Cardiac muscle cell (in vitro differentiated cells and primary cell): ENCODE data around the gene CCDC40. TPM values are rescaled to one million over a fixed set of nuclear protein-coding genes. Genes with fewer than 3 reads are reported as not detected.

Experiments used
- DNase-seq, 2 donors: peaks; one replicate each; pipeline versions ENCODE4 v3.0.0 to v3.0.0-alpha.2; 2010 to 2017; ENCODE audit warnings: low read depth in 1 of 2, low spot score in 1 of 2
- H3K27ac ChIP-seq: fragments of 200-600 bp; sonication (generic); 2 replicates; pipeline ENCODE4 v1.5.1; 2016
- H3K27me3 ChIP-seq: fragments of 200-600 bp; sonication (generic); 2 replicates; pipeline ENCODE4 v1.6.0; 2016; ENCODE audit warnings: control low read depth
- H3K36me3 ChIP-seq: fragments of 200-600 bp; sonication (generic); 2 replicates; pipeline ENCODE4 v1.5.1; 2016; ENCODE audit warnings: control low read depth
- H3K4me1 ChIP-seq: fragments of 200-600 bp; sonication (generic); 2 replicates; pipeline ENCODE4 v1.8.1; 2017; ENCODE audit warnings: low read depth, mild to moderate bottlenecking, mixed run types
- H3K4me3 ChIP-seq: fragments of 200-600 bp; sonication (generic); 2 replicates; pipeline ENCODE4 v1.5.1; 2016; ENCODE audit warnings: mild to moderate bottlenecking
- H3K9me3 ChIP-seq: fragments of 200-600 bp; sonication (generic); 2 replicates; pipeline ENCODE4 v1.5.1; 2017; ENCODE audit warnings: low read depth, mild to moderate bottlenecking, control low read depth
- CTCF ChIP-seq: IDR thresholded peaks from 2 replicates; pipeline ENCODE4 v1.5.1; 2012; ENCODE audit warnings: low read depth, mild to moderate bottlenecking, low read length
- polyA plus RNA-seq: library from polyadenylated mRNA; unstranded; fragments of >200 nt; fragmentation: Nextera tagmentation; extraction: Ambion mirVana; gene quantifications from 2 replicates; pipeline ENCODE4 v1.2.1, GENCODE V29; 2016
- total RNA-seq: library from RNA; depleted of rRNA; stranded (reverse); fragments of >200 nt; gene quantifications from 2 replicates; pipeline ENCODE4 v1.2.3, GENCODE V29; 2016

Gene CCDC40
- total and polyA plus RNA-seq, 2 experiments from 2014 or later: 11.3 to 12.2 TPM

- peak overlapping the region; percentile 9 for H3K27ac ChIP-seq
- no peaks in the 10 kb centered on the region for H3K27me3 ChIP-seq
- no peaks in the 10 kb centered on the region for H3K9me3 ChIP-seq
- no peaks in the 10 kb centered on the region for H3K36me3 ChIP-seq
- DNase-seq: no peak
- no peak overlapping the region for H3K4me3 ChIP-seq
- TF ChIP-seq CTCF: no peak
- peaks cover 4% of the 10 kb centered on the region for H3K4me1 ChIP-seq
Observed at GRCh38 chr17:80023481-80024205, 12.8 kb upstream of the CCDC40 start.

GRCh38 chr17:80024206-80024972, 12.1 kb upstream of the CCDC40 start:
- Histone ChIP-seq H3K27ac (peak overlapping the region; percentile 9), H3K4me3 (no peak overlapping the region), H3K36me3 (no peaks in the 10 kb centered on the region), H3K9me3 (no peaks in the 10 kb centered on the region), H3K4me1 (peaks cover 4% of the 10 kb centered on the region), H3K27me3 (no peaks in the 10 kb centered on the region)
- no peak for TF ChIP-seq CTCF
- no peak for DNase-seq

GRCh38 chr17:80025140-80025539, 11.3 kb upstream of the CCDC40 start:
- no peaks in the 10 kb centered on the region for H3K9me3 ChIP-seq
- no peak for TF ChIP-seq CTCF
- no peak overlapping the region for H3K4me3 ChIP-seq
- no peak overlapping the region for H3K27ac ChIP-seq
- DNase-seq: peak in 1 of 2 donors; percentile 23
- no peaks in the 10 kb centered on the region for H3K27me3 ChIP-seq
- peaks cover 4% of the 10 kb centered on the region for H3K4me1 ChIP-seq
- H3K36me3 ChIP-seq: no peaks in the 10 kb centered on the region

GRCh38 chr17:80025796-80026195, 10.6 kb upstream of the CCDC40 start:
- Histone ChIP-seq H3K36me3 (no peaks in the 10 kb centered on the region), H3K27me3 (no peaks in the 10 kb centered on the region), H3K4me1 (peaks cover 4% of the 10 kb centered on the region), H3K9me3 (no peaks in the 10 kb centered on the region), H3K4me3 (no peak overlapping the region), H3K27ac (no peak overlapping the region)
- DNase-seq: no peak
- TF ChIP-seq CTCF: no peak

GRCh38 chr17:80026359-80027042, 9.9 kb upstream of the CCDC40 start:
- no peaks in the 10 kb centered on the region for H3K9me3 ChIP-seq
- TF ChIP-seq CTCF: no peak
- no peak overlapping the region for H3K27ac ChIP-seq
- H3K27me3 ChIP-seq: no peaks in the 10 kb centered on the region
- no peaks in the 10 kb centered on the region for H3K36me3 ChIP-seq
- H3K4me1 ChIP-seq: peaks cover 4% of the 10 kb centered on the region
- H3K4me3 ChIP-seq: no peak overlapping the region
- no peak for DNase-seq
